Panc1 (cell line): ENCODE data around the gene SSX3.
"Not testable (repeated sequence)": the region's sequence is repeated elsewhere in the genome, so short reads cannot be mapped to it uniquely, and the experiment has no call there.

Source experiments
- CTCF ChIP-seq: fragments of 450-650 bp; IDR thresholded peaks from 2 replicates; pipeline ENCODE4 v1.5.1; 2017; ENCODE audit warnings: mild to moderate bottlenecking
- POLR2AphosphoS5 ChIP-seq: IDR thresholded peaks from 2 replicates; pipeline ENCODE4 v1.6.1; 2012; ENCODE audit warnings: mild to moderate bottlenecking, low read depth, low read length, moderate library complexity
- REST ChIP-seq, 2 experiments: IDR thresholded peaks; 2 replicates each; pipeline ENCODE4 v1.6.1; 2011 to 2012; ENCODE audit warnings: low read depth in 2 of 2, control low read depth in 1 of 2, low read length in 1 of 2, mild to moderate bottlenecking in 1 of 2, moderate library complexity in 1 of 2; ENCODE audit not compliant: insufficient read depth in 1 of 2
- SIN3A ChIP-seq: IDR thresholded peaks from 2 replicates; pipeline ENCODE4 v1.6.1; 2012; ENCODE audit warnings: low read depth, mild to moderate bottlenecking, low read length, moderate library complexity, borderline replicate concordance; ENCODE audit not compliant: insufficient read depth
- TCF7L2 ChIP-seq: IDR thresholded peaks from 2 replicates; pipeline ENCODE4 v1.6.1; 2011; ENCODE audit warnings: mild to moderate bottlenecking, low read depth, low read length, inconsistent platforms

- not testable (repeated sequence) for TF ChIP-seq CTCF; POLR2AphosphoS5; SIN3A; TCF7L2; REST (IDR thresholded peaks at IDR 0.05; ENCODE audit: insufficient read depth in 1 of 2, low read depth in 2 of 2, low read length in 1 of 2)
Observed at GRCh38 chrX:48396931-48397330, 40.4 kb upstream of the SSX3 start.
